Stomach (tissue), 4 donors: ENCODE data around the gene EHD1.

Experiments
- EP300 ChIP-seq: sonication (generic); formaldehyde crosslinking; IDR thresholded peaks from one replicate; pipeline ENCODE4 v1.6.1; 2017; ENCODE audit warnings: antibody characterized with exemption
- POLR2A ChIP-seq, 4 donors: fragments of 450-650 bp; IDR thresholded peaks; one replicate each; pipeline ENCODE4 v1.6.1; 2016; ENCODE audit warnings: antibody characterized with exemption in 4 of 4, control low read depth in 2 of 4, mild to moderate bottlenecking in 1 of 4, moderate library complexity in 1 of 4
- POLR2AphosphoS5 ChIP-seq, 3 donors: sonication (generic); formaldehyde crosslinking; IDR thresholded peaks; one replicate each; pipeline ENCODE4 v1.6.1; 2016; ENCODE audit warnings: antibody characterized with exemption in 3 of 3
- TF ChIP-seq, protein P1 (sequence below), 7 experiments: fragments of 450-650 bp in 4 of 7; fragments of 200-600 bp in 3 of 7; sonication (generic) in 3 of 7; IDR thresholded peaks; one replicate each; pipeline ENCODE4 v1.5.1; 2016 to 2019; ENCODE audit warnings: antibody characterized with exemption in 7 of 7, control low read depth in 2 of 7, mild to moderate bottlenecking in 1 of 7

- TF ChIP-seq, protein P1, sequence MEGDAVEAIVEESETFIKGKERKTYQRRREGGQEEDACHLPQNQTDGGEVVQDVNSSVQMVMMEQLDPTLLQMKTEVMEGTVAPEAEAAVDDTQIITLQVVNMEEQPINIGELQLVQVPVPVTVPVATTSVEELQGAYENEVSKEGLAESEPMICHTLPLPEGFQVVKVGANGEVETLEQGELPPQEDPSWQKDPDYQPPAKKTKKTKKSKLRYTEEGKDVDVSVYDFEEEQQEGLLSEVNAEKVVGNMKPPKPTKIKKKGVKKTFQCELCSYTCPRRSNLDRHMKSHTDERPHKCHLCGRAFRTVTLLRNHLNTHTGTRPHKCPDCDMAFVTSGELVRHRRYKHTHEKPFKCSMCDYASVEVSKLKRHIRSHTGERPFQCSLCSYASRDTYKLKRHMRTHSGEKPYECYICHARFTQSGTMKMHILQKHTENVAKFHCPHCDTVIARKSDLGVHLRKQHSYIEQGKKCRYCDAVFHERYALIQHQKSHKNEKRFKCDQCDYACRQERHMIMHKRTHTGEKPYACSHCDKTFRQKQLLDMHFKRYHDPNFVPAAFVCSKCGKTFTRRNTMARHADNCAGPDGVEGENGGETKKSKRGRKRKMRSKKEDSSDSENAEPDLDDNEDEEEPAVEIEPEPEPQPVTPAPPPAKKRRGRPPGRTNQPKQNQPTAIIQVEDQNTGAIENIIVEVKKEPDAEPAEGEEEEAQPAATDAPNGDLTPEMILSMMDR (IDR thresholded peaks at IDR 0.05), result peak in 5 of 7 experiments; percentile 72 to 91 (median 85)
- TF ChIP-seq POLR2A (IDR thresholded peaks at IDR 0.05), result no peak
- peak in 1 of 3 donors; percentile 79 for TF ChIP-seq POLR2AphosphoS5 (IDR thresholded peaks at IDR 0.05)
- TF ChIP-seq EP300, result no peak
These were observed 15.8 kb upstream of the EHD1 start for GRCh38 chr11:64894070-64894811.
